ENCODE results near the gene COQ10B.
A peak's percentile ranks its signal among the peaks of the same experiment; 100 is the strongest.

The COQ10B gene

DNA sequence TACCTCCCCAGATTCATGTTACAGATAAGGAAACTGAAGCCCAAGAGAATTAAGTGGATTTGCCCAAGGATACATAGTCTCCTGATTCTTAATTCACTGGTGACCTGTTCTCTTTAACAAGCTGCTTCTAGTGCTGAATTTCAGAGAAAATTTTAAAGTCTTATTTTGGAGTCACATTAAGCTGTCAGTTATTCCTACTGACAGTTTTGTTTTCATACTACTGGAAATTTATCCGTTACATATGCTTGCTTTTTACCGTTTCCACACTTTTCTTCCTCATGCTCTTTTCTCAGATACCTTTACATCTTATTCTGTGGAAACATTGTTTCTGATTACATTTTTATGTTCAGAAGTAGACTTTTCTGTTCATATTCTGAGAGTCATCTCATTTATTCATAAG is 63.8 kb downstream of the COQ10B start:
- no peaks in the 10 kb centered on the region for H3K27me3 ChIP-seq (ENCODE audit: insufficient read depth, poor library complexity, severe bottlenecking)
- TF ChIP-seq CTCF (IDR thresholded peaks at IDR 0.05; ENCODE audit: poor library complexity, severe bottlenecking): no peak
- ATAC-seq (ENCODE audit: low read depth): no peak
- H3K4me3 ChIP-seq (ENCODE audit: severe bottlenecking): peak overlapping the region; percentile 80
- H3K9me3 ChIP-seq (ENCODE audit: severe bottlenecking): no peaks in the 10 kb centered on the region
- H3K27ac ChIP-seq (ENCODE audit: poor library complexity, severe bottlenecking): peak overlapping the region; percentile 71
- DNase-seq (ENCODE audit: low spot score): no peak
- H3K36me3 ChIP-seq (ENCODE audit: low read depth): peaks cover 14% of the 10 kb centered on the region
- peaks cover 5% of the 10 kb centered on the region for H3K4me1 ChIP-seq (ENCODE audit: insufficient read depth, poor library complexity, severe bottlenecking)
